NCI-H146 treated with DMSO at 0.1 percent for 48 hours (cell line): ENCODE measurements around the gene DCC.
"Not testable (repeated sequence)": the region's sequence is repeated elsewhere in the genome, so short reads cannot be mapped to it uniquely, and the experiment has no call there.

ENCODE experiments used
- DNase-seq: peaks from one replicate; lab custom pipeline; 2025; ENCODE audit not compliant: unreplicated experiment; lab: John Stamatoyannopoulos, UW

DCC gene

GRCh38 chr18:53467756-53468155 is 1127.8 kb downstream of the DCC start:
- no peak for DNase-seq

- DNase-seq = not testable (repeated sequence)
Observed at GRCh38 chr18:53468173-53468572, 1128.2 kb downstream of the DCC start.

GRCh38 chr18:53472546-53472945 is 1132.5 kb downstream of the DCC start:
- DNase-seq = no peak

GRCh38 chr18:53478155-53478554 is 1138.2 kb downstream of the DCC start:
- DNase-seq = no peak

GRCh38 chr18:53486296-53486695 is 1146.3 kb downstream of the DCC start:
- no peak for DNase-seq

GRCh38 chr18:53489266-53489665 is 1149.3 kb downstream of the DCC start:
- DNase-seq = no peak

- no peak for DNase-seq
Observed at GRCh38 chr18:53490019-53490418, 1150.0 kb downstream of the DCC start.

- no peak for DNase-seq
Observed at GRCh38 chr18:53496028-53496427, 1156.0 kb downstream of the DCC start.

- no peak for DNase-seq
Observed at GRCh38 chr18:53503914-53504441, 1164.0 kb downstream of the DCC start.

GRCh38 chr18:53508529-53508928 is 1168.5 kb downstream of the DCC start:
- no peak for DNase-seq

- DNase-seq = no peak
Observed at GRCh38 chr18:53509886-53510285, 1169.9 kb downstream of the DCC start.

- not testable (repeated sequence) for DNase-seq
Observed at GRCh38 chr18:53511725-53512124, 1171.7 kb downstream of the DCC start.

- no peak for DNase-seq
Observed at GRCh38 chr18:53521068-53521467, 1181.1 kb downstream of the DCC start.

- DNase-seq = no peak
Observed at GRCh38 chr18:53526101-53526870, 1186.3 kb downstream of the DCC start.

- no peak for DNase-seq
Observed at GRCh38 chr18:53527365-53527764, 1187.4 kb downstream of the DCC start.

GRCh38 chr18:53531187-53531586 is 1191.2 kb downstream of the DCC start:
- no peak for DNase-seq

- no peak for DNase-seq
Observed at GRCh38 chr18:53531896-53532295, 1191.9 kb downstream of the DCC start.

- no peak for DNase-seq
Observed at GRCh38 chr18:53534203-53534602, 1194.2 kb downstream of the DCC start.

GRCh38 chr18:53534695-53535094 is 1194.7 kb downstream of the DCC start:
- DNase-seq = no peak

GRCh38 chr18:53536908-53537307 is 1196.9 kb downstream of the DCC start:
- no peak for DNase-seq

- DNase-seq = no peak
Observed at GRCh38 chr18:53541924-53542323, 1201.9 kb downstream of the DCC start.

- no peak for DNase-seq
Observed at GRCh38 chr18:53543711-53544110, 1203.7 kb downstream of the DCC start.

GRCh38 chr18:53544917-53545316 is 1204.9 kb downstream of the DCC start:
- DNase-seq = no peak
